GM12892 (cell line): ENCODE measurements around the gene TAS1R3.
"Not testable (repeated sequence)": the region's sequence is repeated elsewhere in the genome, so short reads cannot be mapped to it uniquely, and the experiment has no call there.

Experiments
- DNase-seq: peaks from one replicate; pipeline ENCODE4 v3.0.0; 2011; ENCODE audit not compliant: insufficient read length
- FAIRE-seq: peaks from 2 replicates; lab custom pipeline; 2011; peaks lifted over from hg19 to GRCh38; lab: Jason Lieb, UNC
- POLR2A ChIP-seq: IDR thresholded peaks from 2 replicates; pipeline ENCODE4 v1.6.1; 2011; ENCODE audit warnings: low read depth, low read length, control low read depth
- POLR2AphosphoS5 ChIP-seq: IDR thresholded peaks from 2 replicates; pipeline ENCODE4 v1.6.1; 2011; ENCODE audit warnings: low read depth, low read length, control low read depth
- TAF1 ChIP-seq: IDR thresholded peaks from 2 replicates; pipeline ENCODE4 v1.6.1; 2011; ENCODE audit warnings: low read depth, mild to moderate bottlenecking, control low read depth, low read length, borderline replicate concordance

The TAS1R3 gene

GRCh38 chr1:1311107-1312104 is 19.7 kb upstream of the TAS1R3 start:
- TF ChIP-seq TAF1 (no peak), POLR2A (peak; percentile 3; the same call in 1 of the 2 replicates), POLR2AphosphoS5 (0 out of 2 replicates have a peak, but pooled peaks have one; percentile 21)
- FAIRE-seq (no peak), DNase-seq (no peak)

GRCh38 chr1:1312450-1313314 is 18.4 kb upstream of the TAS1R3 start:
- DNase-seq (no peak), FAIRE-seq (no peak)
- TF ChIP-seq TAF1 (no peak), POLR2A (peak; percentile 45; the same call in 1 of the 2 replicates)

GRCh38 chr1:1313500-1314236 is 17.4 kb upstream of the TAS1R3 start:
- no peak for DNase-seq
- no peak for FAIRE-seq
- TF ChIP-seq POLR2A (no peak; the same call in 1 of the 2 replicates), POLR2AphosphoS5 (no peak), TAF1 (no peak)

- DNase-seq (no peak), FAIRE-seq (no peak)
- TF ChIP-seq POLR2AphosphoS5 (no peak), POLR2A (no peak; the same call in 1 of the 2 replicates), TAF1 (no peak)
Observed at GRCh38 chr1:1314237-1314586, 16.9 kb upstream of the TAS1R3 start.

GRCh38 chr1:1314678-1315335 is 16.3 kb upstream of the TAS1R3 start:
- FAIRE-seq (no peak), DNase-seq (no peak)

GRCh38 chr1:1315435-1315954 is 15.6 kb upstream of the TAS1R3 start:
- DNase-seq = no peak
- no peak for FAIRE-seq
- TF ChIP-seq POLR2AphosphoS5 = no peak
- no peak for TF ChIP-seq TAF1
- TF ChIP-seq POLR2A = no peak

More at GRCh38 chr1:1314678-1315335, 16.3 kb upstream of the TAS1R3 start:
- TF ChIP-seq POLR2AphosphoS5 = no peak
- no peak for TF ChIP-seq TAF1
- no peak; the same call in none of the 2 replicates for TF ChIP-seq POLR2A

- DNase-seq, FAIRE-seq: not testable (repeated sequence)
Observed at GRCh38 chr1:1316199-1316598, 14.9 kb upstream of the TAS1R3 start.

GRCh38 chr1:1317420-1317819 is 13.7 kb upstream of the TAS1R3 start:
- FAIRE-seq = no peak
- no peak for TF ChIP-seq POLR2A
- TF ChIP-seq POLR2AphosphoS5 = no peak
- TF ChIP-seq TAF1 = no peak
- no peak for DNase-seq

GRCh38 chr1:1318131-1318652 is 12.9 kb upstream of the TAS1R3 start:
- FAIRE-seq (no peak), DNase-seq (no peak)
- TF ChIP-seq POLR2AphosphoS5 = no peak
- TF ChIP-seq TAF1 = no peak
- no peak for TF ChIP-seq POLR2A
